ENCODE data around the gene HYI.

HYI gene

DNA sequence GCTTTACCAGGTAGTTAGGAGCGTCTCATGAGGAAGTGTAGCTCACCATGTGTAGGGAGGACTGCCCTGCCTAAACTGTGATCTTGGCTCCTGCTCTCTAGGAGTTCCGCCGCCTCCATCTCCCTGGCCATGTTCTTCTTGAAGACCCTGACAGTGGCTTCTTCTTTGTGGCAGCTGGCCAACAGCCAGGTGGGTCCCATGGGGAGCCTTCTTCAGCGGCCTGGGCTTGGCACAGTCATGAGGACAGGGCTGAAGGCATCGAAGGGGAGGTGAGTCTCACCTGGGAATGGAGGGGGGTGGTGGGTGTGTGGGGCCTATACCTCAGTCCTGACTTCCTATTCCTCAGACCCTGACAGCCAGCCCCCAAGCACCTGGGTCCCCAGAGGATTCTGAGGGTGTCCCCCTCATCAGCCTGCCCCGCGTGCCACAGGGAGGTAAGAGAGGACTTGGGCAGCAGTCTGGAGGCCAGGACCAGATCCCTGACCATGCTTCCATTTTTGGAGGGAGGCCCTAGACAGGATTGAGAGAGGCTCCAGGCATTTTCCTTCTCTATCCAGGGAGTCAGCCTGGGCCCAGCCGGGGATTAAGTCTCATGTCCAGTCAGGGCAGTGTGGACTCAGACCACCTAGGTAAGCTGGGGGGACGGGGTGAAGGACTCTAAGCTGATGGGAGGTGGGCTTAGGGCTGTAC, 21.4 kb downstream of the HYI start:
- in situ Hi-C loops (cut with HindIII; ENCODE audit: low sequenced_read_pairs): no loop called here

DNA sequence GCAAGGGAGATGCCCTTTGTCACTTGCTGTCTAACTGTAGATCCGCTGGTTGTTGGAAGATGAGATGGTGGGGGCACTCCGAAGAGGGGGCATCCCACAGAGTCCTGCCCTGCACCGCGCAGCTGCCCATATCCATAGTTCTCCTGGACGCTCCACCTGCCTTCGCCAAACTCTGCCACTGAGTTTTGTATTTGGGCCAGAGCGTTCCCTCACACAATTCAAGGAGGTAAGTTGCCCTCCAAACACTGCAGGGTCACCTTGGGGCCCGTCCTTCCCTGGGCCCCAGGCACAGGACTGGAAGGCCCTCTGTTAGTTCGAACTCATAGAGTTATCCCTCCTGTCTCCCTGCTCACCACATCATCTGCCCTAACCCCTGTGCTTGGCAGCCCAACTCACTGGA, 22.1 kb downstream of the HYI start:
- in situ Hi-C loops (cut with HindIII; ENCODE audit: low sequenced_read_pairs): no loop called here

DNA sequence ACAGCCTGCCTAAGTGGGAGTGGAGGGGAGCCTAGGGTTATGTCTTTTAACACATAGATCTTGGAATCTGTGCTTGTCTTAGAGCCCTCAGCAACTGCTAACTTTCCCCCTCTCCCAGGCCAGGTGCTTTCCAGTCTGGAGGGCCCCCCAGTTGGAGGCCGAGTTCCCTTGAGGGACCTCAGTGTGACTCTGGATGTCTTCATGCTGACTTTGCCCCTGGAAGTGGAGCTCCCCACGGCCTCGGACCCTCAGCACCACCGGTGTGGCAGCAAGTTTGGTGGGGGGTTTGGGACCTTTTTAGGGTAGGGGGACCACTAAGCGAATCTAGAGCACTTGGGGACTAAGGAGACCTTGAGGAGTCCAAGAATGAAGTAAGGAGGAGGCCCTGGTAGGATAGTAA, 22.9 kb downstream of the HYI start:
- in situ Hi-C loops (cut with HindIII; ENCODE audit: low sequenced_read_pairs): no loop called here

DNA sequence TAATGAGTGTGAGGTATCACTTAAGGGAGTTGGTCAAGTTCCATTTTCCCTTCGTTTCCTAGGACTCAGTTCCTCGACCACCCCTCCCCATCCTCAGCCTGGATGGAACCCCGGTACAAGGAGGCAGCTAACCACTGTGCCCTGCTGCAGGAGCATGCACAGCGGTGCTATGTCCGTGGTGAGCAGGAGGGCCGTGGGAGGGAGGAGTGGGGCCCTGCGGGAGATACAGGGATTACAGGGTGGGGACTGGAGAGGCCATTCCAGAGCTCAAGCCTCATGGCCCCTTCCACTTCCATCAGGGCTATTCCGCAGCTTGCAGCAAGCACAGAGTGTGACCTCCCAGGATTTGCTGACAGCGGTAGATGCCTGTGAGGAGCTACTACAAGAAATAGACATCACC, 25.8 kb downstream of the HYI start:
- in situ Hi-C loops (cut with HindIII; ENCODE audit: low sequenced_read_pairs): no loop called here

DNA sequence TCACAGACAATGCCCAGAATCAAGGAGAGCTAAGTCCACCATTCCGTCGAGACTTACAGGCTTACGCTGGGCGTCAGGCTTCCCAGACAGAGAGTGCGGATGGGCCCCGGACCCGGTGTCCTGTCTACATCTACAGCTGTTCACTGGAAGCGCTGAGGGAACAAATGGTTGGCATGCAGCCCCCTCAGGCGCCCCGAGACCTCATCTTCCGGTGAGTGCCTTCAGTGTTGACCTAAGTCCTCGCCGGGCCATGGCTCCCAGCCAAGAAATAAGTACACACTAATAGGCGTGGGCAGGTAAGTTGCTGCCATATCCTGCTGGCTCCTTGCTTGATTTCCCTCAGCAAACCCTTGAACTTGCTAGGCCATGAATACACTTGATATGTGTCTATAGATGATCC, 26.2 kb downstream of the HYI start:
- in situ Hi-C loops (cut with HindIII; ENCODE audit: low sequenced_read_pairs): no loop called here

DNA sequence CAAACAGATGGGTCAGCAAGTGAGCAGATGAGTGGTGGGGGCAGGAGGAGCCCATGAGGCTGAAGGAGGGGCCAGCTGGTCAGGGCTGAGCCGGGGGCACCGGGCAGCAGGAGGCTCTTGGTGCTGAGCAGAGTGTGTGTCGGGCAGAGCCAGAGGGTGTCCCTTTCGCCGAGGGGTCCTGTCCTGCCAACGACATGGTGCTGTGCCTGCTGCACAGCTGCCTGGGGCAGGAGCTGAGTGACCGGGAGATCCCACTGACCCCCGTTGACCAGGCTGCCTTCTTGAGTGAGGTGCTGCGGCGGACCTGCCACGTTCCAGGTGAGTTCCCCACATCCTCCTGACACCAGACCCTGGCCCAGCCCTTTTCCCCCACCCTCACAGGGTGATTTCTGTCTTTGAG, 27.5 kb downstream of the HYI start:
- in situ Hi-C loops (cut with HindIII; ENCODE audit: low sequenced_read_pairs): no loop called here

DNA sequence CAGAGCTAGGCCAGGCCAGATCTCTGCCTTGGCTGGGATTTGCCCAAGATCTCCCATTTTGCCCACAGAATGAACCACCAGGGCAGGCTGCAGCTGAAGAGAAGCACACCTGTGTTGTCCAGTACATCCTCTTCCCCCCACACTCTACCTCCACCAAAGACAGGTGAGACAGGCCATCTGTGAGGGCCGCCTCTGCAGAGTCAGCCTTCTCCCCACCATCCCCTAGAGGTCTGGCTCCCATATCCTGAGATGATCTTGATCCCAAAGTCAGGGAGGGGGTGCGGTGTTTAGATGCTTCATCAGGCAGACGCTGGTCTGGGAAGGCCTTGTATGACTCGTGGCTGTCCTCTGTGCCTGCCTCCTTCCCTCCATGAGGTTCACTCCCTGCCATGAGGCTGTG, 28.7 kb downstream of the HYI start:
- in situ Hi-C loops (cut with HindIII; ENCODE audit: low sequenced_read_pairs): no loop called here

DNA sequence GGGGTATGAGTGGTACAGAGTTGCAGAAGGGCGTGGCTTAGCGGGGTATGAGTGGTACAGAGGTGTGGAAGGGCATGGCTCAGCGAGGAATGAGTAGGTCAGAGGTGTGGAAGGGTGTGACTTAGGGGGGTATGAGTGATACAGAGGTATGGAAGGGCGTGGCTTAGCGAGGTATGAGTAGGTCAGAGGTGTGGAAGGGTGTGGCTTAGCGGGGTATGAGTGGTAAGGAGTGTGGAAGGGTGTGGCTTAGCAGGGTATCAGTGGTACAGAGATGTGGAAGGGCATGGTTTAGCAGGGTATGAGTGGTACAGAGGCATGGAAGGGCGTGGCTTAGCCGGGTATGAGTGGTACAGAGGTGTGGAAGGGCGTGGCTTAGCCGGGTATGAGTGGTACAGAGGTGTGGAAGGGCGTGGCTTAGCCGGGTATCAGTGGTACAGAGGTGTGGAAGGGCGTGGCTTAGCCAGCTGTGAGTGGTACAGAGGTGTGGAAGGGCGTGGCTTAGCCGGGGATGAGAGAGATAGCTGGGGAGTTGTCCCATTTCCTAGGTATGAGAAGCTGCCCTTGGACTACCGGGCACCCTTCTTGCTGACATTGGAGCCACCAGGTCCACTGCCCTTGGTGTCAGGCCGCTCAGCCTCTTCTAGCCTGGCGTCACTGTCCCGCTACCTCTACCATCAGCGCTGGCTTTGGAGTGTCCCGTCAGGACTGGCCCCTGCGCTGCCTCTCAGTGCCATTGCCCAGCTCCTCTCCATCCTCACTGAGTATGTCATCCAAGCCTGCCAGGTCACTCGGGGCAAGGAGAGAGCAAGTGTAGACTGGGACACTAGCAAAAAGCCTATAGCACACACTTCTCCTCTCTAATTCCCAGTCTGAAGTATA, 29.8 kb downstream of the HYI start:
- in situ Hi-C loops (cut with HindIII; ENCODE audit: low sequenced_read_pairs): loop anchor here (25.0 kb wide), 1 partner anchor 187 kb away; no protein-coding TSS in a partner anchor

DNA sequence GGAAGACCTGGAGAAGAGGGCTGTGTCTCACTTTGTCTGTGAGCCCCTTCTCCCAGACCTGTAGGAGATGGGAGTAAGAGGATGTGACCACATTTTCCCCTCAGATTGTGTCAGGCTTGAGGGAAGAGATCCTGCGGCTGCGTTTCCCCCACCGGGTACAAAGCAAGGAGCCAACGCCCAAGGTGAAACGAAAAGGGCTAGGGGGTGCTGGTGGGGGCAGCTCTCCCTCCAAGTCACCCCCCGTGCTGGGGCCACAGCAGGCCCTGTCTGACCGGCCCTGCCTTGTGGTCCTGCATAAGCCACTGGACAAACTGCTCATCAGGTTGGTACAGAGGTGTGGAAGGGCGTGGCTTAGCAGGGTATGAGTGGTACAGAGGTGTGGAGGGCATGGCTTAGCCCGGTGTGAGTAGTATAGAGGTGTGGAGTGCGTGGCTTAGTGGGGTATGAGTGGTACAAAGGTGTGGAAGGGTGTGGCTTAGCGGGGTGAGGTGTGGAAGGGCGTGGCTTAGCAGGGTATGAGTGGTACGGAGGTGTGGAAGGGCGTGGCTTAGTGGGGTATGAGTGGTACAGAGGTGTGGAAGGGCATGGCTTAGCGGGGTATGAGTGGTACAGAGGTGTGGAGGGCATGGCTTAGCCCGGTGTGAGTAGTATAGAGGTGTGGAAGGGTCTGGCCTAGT, 30.6 kb downstream of the HYI start:
- in situ Hi-C loops (cut with HindIII; ENCODE audit: low sequenced_read_pairs): loop anchor here (25.0 kb wide), 1 partner anchor 186 kb away; no protein-coding TSS in a partner anchor

DNA sequence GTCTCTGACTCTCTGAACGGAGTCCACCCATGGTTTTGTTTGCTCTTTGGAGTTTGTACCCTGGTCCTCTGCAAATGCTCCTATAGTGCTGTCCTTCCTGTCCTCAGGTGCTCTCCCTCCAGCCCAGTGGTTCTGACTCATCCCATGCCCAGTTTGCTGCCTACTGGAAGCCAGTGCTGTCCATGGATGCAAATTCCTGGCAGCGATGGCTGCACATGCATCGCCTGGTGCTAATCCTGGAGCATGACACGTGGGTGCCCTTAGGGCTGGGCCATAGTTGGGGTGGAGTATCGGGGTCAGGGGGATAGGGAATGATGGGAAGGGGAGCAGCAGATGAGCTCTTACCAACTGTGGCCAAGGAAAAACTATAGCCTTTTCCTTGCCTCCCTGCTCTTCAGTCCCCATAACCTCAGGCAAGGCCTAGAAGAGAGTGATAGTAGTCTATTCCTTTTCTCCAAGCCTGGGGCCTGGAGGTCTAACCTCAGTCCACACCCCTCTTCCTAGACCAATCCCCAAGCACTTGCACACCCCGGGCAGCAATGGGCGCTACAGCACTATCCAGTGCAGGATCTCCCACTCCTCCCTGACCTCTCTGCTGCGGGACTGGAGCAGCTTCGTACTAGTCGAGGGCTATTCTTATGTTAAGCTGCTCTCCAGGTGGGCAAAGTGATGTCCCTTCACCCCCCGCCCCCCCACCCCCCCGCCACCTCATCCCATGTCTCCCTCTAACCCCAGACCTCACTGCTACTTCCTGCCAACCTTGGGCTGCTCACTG, 31.6 kb downstream of the HYI start:
- in situ Hi-C loops (cut with HindIII; ENCODE audit: low sequenced_read_pairs): loop anchor here (25.0 kb wide), 1 partner anchor 185 kb away; no protein-coding TSS in a partner anchor

DNA sequence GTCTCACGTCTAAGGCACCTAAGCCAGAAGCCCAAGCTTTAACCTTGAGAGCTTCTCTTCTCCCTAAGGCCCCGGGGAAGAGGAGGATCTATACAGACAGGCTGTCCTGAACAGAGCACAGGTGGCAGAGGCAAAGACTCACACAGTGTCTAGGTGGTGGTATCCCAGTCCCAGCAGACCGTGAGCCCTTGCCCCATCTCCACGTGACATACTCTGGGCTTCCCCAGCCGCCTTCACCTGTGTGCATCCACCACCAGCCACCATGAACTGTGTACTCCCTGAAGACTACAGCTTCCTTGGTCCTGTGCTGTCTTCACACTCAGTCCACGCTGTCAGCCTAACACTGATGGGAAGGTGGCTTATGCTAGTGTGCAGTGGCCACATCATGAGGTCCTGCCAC, 32.3 kb downstream of the HYI start:
- in situ Hi-C loops (cut with HindIII; ENCODE audit: low sequenced_read_pairs): loop anchor here (25.0 kb wide), 1 partner anchor 184 kb away; no protein-coding TSS in a partner anchor

DNA sequence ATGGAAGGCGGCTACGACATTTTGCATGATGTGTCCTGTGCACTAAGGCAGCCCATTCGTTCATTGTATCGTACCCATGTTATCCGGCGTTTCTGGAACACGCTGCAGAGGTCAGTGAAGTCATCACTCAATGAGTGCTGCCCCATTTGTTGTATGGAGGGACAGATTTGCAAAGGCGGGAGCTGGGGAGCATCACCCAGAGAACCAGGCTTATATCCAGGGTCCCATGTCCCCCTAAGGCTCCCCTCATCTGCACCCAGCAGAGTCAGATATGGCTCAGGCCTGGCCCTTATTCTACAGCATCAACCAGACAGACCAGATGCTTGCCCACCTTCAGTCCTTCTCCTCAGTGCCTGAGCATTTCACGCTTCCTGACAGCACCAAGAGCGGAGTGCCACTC, 32.9 kb downstream of the HYI start:
- in situ Hi-C loops (cut with HindIII; ENCODE audit: low sequenced_read_pairs): loop anchor here (25.0 kb wide), 1 partner anchor 184 kb away; no protein-coding TSS in a partner anchor

DNA sequence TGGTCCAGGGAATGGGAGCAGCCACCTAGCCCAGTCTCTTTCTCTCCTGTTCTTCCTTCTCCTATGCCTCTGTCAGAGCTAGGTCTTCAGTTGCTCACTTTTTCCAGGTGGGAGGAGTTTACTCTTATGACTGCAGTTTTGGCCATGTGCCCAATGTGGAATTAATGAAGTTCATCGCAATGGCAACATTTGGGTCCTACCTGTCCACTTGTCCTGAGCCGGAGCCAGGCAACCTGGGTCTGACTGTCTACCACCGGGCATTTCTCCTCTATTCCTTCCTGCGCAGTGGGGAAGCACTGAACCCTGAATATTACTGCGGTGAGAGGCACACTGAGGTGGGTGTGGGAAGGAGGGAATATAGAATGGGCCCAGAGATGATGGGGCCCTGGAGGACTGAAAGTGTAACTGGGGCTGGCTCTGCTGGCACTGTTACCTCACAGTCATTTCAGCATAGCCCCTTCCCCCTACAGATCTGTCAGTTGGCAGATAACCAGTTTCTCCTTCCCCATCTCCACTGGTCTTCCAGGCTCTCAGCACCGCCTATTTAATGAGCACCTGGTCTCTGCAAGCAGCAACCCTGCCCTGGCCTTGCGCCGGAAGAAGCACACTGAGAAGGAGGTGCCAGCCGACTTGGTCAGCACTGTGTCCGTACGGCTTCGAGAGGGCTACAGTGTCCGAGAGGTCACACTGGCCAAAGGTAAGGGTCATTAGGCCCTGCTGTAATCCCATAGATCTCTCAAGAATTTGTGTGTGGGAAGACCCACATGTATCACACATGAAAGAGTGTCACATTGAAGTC, 33.9 kb downstream of the HYI start:
- in situ Hi-C loops (cut with HindIII; ENCODE audit: low sequenced_read_pairs): loop anchor here (25.0 kb wide), 1 partner anchor 183 kb away; no protein-coding TSS in a partner anchor

DNA sequence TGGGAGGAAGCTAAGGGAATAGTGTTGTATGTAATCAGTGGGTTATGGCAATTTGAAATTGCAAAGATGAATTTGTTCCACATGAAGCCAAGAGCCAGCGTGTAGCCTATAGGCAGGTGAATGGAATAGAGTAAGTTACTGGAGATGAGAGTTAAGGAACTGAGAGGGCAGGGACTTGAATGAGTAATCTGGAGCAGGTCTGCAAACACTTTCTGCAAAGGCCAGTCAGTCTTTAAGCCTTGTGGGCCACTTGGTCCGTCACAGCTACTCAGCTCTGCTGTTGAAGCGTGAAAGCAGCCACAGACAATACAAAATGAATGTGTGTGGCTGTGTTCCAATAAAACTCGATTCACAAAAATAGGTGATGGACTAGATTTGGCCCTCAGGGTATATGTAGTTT, 34.9 kb downstream of the HYI start:
- in situ Hi-C loops (cut with HindIII; ENCODE audit: low sequenced_read_pairs): loop anchor here (25.0 kb wide), 1 partner anchor 182 kb away; no protein-coding TSS in a partner anchor

DNA sequence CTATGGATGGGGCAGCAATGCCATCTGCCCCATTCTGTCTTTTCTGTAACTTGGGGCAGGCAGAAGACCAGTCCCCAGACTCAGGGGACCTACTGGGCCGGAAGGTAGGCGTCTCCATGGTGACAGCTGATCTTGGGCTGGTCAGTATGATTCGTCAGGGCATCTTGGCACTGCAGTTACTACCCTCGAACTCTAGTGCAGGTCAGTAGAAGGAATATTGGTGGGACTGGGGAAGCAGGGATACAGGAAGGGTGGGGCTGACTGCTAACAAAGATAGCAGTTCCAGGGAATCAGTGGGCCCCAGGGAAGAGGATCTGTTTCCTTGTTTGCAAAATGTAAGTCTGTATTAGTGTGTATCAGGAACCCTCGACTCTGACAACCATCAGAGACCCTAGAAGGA, 37.8 kb downstream of the HYI start:
- in situ Hi-C loops (cut with HindIII; ENCODE audit: low sequenced_read_pairs): loop anchor here (25.0 kb wide), 1 partner anchor 179 kb away; no protein-coding TSS in a partner anchor

DNA sequence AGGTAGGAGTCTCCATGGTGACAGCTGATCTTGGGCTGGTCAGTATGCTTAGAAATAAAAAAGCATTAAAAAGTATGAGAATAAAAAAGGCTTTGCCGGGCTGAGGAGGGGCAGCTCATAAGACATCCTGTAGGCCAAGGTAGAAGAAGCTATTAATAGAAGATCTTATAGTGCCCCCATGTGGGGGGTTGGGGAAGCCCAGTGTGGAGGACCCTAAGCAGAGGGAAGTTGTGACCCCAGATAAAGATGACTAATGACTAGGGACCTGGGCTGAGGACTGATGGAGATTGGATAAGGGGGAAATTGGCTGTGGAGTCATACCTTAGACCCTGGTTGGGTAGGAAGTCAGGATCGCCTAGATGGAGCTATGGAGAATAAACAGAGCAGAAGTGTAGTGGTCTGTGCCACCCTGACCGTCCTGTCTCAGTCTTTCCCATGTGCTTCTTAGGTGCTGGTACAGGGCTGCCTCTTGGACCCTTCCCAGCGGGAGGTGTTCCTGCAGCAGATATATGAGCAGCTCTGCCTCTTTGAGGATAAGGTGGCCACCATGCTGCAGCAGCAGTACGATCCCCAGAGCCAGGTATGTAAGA, 39.0 kb downstream of the HYI start:
- in situ Hi-C loops (cut with HindIII; ENCODE audit: low sequenced_read_pairs): loop anchor here (25.0 kb wide), 1 partner anchor 177 kb away; no protein-coding TSS in a partner anchor

DNA sequence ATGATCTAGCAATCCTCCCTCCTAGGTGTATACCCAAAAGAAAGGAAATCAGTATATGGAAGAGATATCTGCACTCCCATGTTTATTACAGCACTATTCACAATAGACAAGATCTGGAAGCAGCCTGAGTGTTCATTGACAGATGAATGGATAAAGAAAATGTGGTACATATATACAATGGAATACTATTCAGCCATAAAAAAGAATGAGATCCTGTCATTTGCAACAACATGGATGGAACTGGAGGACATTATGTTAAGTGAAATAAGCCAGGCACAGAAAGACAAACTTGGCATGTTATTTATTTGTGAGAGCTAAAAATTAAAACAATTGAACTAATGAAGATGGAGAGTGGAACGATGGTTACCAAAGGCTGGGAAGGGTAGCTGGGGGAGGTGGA, 40.3 kb downstream of the HYI start:
- in situ Hi-C loops (cut with HindIII; ENCODE audit: low sequenced_read_pairs): loop anchor here (25.0 kb wide), 1 partner anchor 176 kb away; no protein-coding TSS in a partner anchor

DNA sequence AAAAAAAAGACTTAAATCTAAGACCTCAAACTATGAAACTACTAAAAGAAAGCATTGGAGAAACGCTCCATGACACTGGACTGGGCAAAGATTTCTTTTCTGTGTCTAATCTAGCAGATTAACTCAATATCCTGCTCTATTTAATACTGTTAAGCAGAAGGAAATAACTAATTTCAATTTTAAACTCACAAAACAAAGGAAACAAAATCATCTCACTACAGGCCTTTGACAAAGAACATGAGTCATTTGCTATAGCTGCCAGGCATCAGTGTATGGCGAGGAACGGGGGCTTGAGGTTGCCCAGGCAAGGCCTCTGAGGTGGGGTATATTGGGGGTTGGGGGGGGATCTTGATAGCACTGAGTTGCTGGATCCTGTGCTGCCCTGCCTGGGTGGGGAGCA, 43.2 kb downstream of the HYI start:
- in situ Hi-C loops (cut with HindIII; ENCODE audit: low sequenced_read_pairs): loop anchor here (25.0 kb wide), 1 partner anchor 173 kb away; no protein-coding TSS in a partner anchor

DNA sequence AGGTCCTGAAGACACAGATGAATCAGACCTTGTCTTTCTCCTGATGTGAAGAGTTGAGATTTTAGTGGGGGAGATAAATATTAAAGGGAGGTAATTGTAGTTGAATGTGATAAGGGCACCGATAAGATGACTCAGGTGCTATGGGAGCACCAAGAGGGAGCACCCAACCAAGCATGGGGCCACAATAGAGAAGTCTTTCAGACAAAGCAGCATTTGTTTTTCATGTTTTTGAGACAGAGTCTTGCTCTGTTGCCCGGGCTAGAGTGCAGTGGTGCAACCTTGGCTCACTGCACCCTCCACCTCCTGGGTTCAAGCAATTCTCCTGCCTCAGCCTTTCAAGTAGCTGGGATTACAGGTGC, 47.9 kb downstream of the HYI start:
- in situ Hi-C loops (cut with HindIII; ENCODE audit: low sequenced_read_pairs): loop anchor here (25.0 kb wide), 1 partner anchor 169 kb away; no protein-coding TSS in a partner anchor
